Urinary bladder (tissue), 4 donors: Measurements from ENCODE around the gene CNOT6L. TPM values are rescaled to one million over a fixed set of nuclear protein-coding genes. Genes with fewer than 3 reads are reported as not detected.
A peak's percentile ranks its signal among the peaks of the same experiment; 100 is the strongest.

Experiments
- DNase-seq: peaks from one replicate; pipeline ENCODE4 v3.0.0-alpha.2; 2015; ENCODE audit errors: extremely low spot score
- H3K27ac ChIP-seq: one replicate; pipeline ENCODE4 v1.5.1; 2013; ENCODE audit warnings: low read depth, mild to moderate bottlenecking, moderate library complexity
- H3K36me3 ChIP-seq: one replicate; pipeline ENCODE4 v1.6.1; 2013; ENCODE audit warnings: mild to moderate bottlenecking, moderate library complexity; ENCODE audit not compliant: insufficient read depth
- H3K4me1 ChIP-seq: one replicate; pipeline ENCODE4 v1.6.1; 2013; ENCODE audit warnings: mild to moderate bottlenecking, moderate library complexity; ENCODE audit not compliant: insufficient read depth
- H3K4me3 ChIP-seq: one replicate; pipeline ENCODE4 v1.5.1; 2013; ENCODE audit warnings: low read depth, low read length
- WGBS: extraction: QIAGEN DNeasy Blood & Tissue Kit; methylation state at CpG from one replicate; pipeline ENCODE4 v1.1.7; 2013; 5-methylcytosine and 5-hydroxymethylcytosine counted together
- polyA plus RNA-seq: library from polyadenylated mRNA; stranded (reverse); fragments of 200-250 nt; gene quantifications from one replicate; pipeline ENCODE4 v1.2.3, GENCODE V29; 2013
- total RNA-seq: library from RNA; depleted of rRNA; stranded (reverse); fragments of >200 nt; gene quantifications from one replicate; pipeline ENCODE4 v1.2.3, GENCODE V29; 2014
- donor health status: healthy with polysubstance abuse.
- donor health status: healthy.

Gene CNOT6L
- total and polyA plus RNA-seq, 2 donors: 11.8 to 51.7 TPM

DNA sequence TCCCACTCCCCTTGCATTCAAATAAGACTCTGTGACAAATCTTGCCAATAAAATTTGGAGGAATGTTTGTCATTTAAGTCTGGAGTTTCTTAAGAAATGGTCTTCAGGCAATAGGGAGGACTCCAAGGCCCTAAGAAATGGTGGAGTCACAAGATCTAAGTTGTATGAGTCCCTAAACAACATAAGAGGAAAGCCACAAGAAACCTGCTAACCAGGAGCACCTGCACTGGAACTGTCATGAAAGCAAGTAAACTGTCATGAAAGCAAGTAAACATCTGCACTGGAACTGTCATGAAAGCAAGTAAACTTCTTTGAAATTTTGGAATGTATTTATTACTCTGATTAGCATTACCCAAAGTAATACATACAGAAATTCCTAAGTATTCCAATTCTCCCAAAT, 3.5 kb downstream of the CNOT6L start:
- no peak for DNase-seq
- H3K4me3 ChIP-seq: no peak overlapping the region
- H3K36me3 ChIP-seq: no peaks in the 10 kb centered on the region
- H3K4me1 ChIP-seq: no peaks in the 10 kb centered on the region
- H3K27ac ChIP-seq: no peak overlapping the region

GRCh38 chr4:77805840-77806239, 13.3 kb downstream of the CNOT6L start:
- DNase-seq: no peak
- WGBS: 90% methylated on average over 8 of the region's 8 CpGs
- Histone ChIP-seq H3K4me3 (no peak overlapping the region), H3K27ac (no peak overlapping the region), H3K4me1 (peaks cover 2% of the 10 kb centered on the region), H3K36me3 (no peaks in the 10 kb centered on the region)

DNA sequence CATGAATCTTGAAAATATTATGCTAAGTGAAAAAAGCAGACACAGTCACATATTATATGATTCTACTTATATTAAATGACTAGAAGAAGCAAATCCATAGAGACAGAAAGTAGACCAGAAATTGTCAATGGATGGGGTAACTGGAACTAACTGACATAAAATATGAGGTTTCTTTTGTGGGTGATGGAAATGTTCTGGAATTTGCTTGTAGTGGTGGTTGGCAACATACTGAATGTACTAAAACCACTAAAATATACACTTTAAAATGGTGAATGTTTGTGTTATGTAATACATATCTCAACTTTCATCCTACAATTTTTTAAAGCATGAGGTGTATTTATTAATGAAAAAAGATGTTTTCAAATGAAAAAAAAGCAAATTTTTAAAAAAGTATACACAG, 14.7 kb downstream of the CNOT6L start:
- H3K4me1 ChIP-seq: peaks cover 3% of the 10 kb centered on the region
- no peaks in the 10 kb centered on the region for H3K36me3 ChIP-seq
- H3K27ac ChIP-seq: no peak overlapping the region
- no peak for DNase-seq
- H3K4me3 ChIP-seq: no peak overlapping the region

GRCh38 chr4:77802402-77802801, 16.8 kb downstream of the CNOT6L start:
- DNase-seq: no peak
- no peak overlapping the region for H3K27ac ChIP-seq
- peaks cover 3% of the 10 kb centered on the region for H3K4me1 ChIP-seq
- H3K4me3 ChIP-seq: no peak overlapping the region
- H3K36me3 ChIP-seq: no peaks in the 10 kb centered on the region

DNA sequence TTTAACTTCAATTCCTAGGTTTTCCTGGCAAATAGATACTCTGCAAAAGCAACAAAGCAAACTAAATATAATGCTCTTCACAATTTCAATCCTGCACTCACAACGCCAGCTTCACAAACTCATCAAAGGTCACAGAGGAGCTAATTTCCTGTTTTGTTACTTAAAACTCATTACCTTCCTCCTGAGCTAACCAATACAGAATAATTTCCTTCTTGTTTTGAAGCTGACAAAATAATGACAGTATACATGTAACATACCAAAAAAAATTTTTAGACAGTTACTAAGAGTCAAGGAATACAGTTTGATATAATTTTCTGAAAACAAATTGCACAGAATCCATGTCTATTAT, 17.9 kb downstream of the CNOT6L start:
- peak overlapping the region; percentile 67 for H3K27ac ChIP-seq
- no peaks in the 10 kb centered on the region for H3K36me3 ChIP-seq
- 67% methylated on average over 1 of the region's 1 CpG for WGBS
- H3K4me1 ChIP-seq: peaks cover 3% of the 10 kb centered on the region
- H3K4me3 ChIP-seq: no peak overlapping the region
- no peak for DNase-seq

DNA sequence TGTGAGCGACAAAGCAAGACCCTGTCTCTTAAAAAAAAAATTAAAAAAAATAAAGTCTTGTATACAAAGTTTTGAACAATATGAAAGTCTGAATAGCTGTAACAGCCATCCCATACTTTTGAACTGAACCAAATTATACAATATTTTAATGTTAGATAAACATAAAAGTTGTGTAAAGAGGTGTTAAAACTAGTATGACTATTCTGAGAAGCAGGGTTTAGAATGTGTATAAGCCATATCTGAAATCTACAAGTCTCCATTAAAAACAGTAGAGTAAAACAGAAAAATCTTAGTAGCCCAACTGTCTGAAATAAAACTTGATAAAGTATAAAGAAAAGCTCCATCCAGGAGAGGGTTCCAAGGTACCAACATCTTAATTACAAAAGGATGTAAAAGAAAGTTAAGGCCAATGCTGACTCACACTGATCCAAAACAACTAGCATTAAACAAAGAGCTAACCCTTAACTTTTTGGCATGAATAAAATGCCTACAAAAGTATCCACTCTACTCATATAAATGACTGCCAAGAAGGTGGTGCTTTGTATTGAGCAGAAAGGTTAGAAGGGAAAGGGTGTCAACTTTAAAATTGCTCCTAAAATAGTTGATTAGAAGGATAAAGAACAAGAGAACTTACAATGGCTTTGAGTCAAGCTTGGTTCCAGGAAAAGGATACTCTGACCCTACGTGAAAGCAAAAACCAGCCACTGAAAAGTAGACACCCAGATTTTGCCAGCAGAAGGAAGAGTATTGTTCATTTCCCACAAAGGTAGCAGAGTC, 18.5 kb downstream of the CNOT6L start:
- Histone ChIP-seq H3K4me1 (peaks cover 3% of the 10 kb centered on the region), H3K27ac (peak overlapping the region; percentile 67), H3K4me3 (no peak overlapping the region), H3K36me3 (no peaks in the 10 kb centered on the region)
- DNase-seq: no peak
- 54% methylated on average over 2 of the region's 2 CpGs for WGBS

DNA sequence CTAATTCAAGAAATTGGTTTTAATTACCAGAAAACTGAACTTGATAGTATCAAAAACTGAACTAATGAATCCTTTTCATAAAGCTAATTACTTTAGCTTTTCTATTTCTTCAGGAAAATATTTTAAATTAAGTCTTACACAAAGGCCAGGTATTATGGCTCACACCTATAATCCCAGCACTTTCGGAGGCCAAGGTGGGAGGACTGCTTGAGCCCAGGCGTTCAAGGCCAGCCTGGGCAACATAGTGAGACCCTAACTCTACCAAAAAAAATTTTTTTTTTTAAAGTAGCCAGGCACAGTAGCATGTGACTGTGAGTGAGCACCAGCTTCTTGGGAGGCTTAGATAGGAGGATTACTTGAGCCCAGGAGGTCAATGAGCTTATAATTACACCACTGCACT, 19.1 kb downstream of the CNOT6L start:
- Histone ChIP-seq H3K4me3 (no peak overlapping the region), H3K27ac (no peak overlapping the region), H3K4me1 (peaks cover 3% of the 10 kb centered on the region), H3K36me3 (no peaks in the 10 kb centered on the region)
- WGBS: 98% methylated on average over 2 of the region's 2 CpGs
- DNase-seq: no peak

- DNase-seq: no peak
- H3K4me3 ChIP-seq: no peak overlapping the region
- H3K4me1 ChIP-seq: peaks cover 3% of the 10 kb centered on the region
- H3K36me3 ChIP-seq: no peaks in the 10 kb centered on the region
- 91% methylated on average over 5 of the region's 5 CpGs for WGBS
- no peak overlapping the region for H3K27ac ChIP-seq
These were observed 20.8 kb downstream of the CNOT6L start for GRCh38 chr4:77798385-77798784.

- H3K36me3 ChIP-seq: no peaks in the 10 kb centered on the region
- no peak overlapping the region for H3K4me3 ChIP-seq
- H3K4me1 ChIP-seq: peaks cover 3% of the 10 kb centered on the region
- no peak for DNase-seq
- no peak overlapping the region for H3K27ac ChIP-seq
These were observed 21.9 kb downstream of the CNOT6L start for GRCh38 chr4:77797239-77797638.

DNA sequence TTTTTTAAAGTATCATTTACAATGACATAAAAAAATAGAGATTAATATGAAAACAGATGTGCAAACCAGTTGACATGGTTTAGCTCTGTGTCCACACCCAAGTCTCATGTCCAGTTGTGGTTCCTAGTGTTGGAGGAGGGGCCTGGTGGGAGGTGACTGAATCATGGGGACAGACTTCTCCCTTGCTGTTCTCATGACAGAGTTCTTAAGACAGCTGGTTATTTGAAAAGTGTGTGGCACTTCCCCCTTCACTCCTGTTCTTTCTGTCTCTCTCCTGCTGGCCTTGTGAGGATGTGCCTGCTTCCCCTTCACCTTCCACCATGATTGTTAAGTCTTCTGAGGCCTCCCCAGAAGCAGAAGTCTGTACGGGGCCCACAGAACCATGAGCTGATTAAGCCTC, 23.8 kb downstream of the CNOT6L start:
- WGBS: 89% methylated on average over 1 of the region's 1 CpG

DNA sequence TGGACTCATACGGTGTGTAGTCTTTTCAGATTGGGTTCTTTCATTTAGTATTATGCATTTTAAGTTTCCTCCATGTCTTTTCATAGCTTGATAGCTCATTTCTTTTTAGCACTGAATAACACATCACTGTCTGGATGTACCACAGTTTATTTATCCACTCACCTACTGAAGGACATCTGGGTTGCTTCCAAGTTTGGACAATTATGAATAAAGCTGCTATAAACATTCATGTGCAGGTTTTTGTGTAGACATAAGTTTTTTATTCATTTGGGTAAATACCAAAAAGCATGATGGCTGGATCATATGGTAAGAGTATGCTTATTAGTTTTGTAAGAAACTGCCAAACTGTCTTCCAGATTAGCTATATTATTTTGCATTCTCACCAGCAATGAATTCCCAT, 29.0 kb downstream of the CNOT6L start:
- DNase-seq: no peak
- H3K4me1 ChIP-seq: no peaks in the 10 kb centered on the region
- 91% methylated on average over 1 of the region's 1 CpG for WGBS

More for the DNA sequence above, 23.8 kb downstream of the CNOT6L start:
- no peak overlapping the region for H3K27ac ChIP-seq
- H3K4me1 ChIP-seq: no peaks in the 10 kb centered on the region
- DNase-seq: no peak
- no peaks in the 10 kb centered on the region for H3K36me3 ChIP-seq
- H3K4me3 ChIP-seq: no peak overlapping the region

DNA sequence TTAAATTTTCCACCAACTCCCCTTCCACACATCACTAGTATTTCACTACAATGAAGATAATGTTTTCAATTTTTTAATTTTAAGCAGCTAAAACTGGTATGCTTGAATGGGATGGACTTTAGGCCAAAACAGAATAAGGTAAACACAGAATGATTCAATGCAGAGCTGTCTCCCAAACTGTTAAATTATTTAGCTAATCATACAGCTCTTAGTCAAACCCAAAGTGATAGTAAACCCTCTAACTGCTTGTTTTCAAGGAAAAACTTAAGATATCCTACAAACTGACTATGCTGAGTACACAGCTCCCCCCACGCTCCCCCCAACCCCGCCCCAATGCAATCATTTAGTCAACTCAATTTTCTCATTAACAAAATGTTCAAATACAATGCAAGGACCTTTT, 30.2 kb downstream of the CNOT6L start:
- DNase-seq: no peak
- Histone ChIP-seq H3K36me3 (no peaks in the 10 kb centered on the region), H3K27ac (no peak overlapping the region), H3K4me1 (no peaks in the 10 kb centered on the region), H3K4me3 (no peak overlapping the region)
- WGBS: 93% methylated on average over 2 of the region's 2 CpGs

More for the DNA sequence above, 29.0 kb downstream of the CNOT6L start:
- no peak overlapping the region for H3K27ac ChIP-seq
- H3K4me3 ChIP-seq: no peak overlapping the region
- no peaks in the 10 kb centered on the region for H3K36me3 ChIP-seq

- WGBS: 75% methylated on average over 3 of the region's 3 CpGs
These were observed 31.2 kb downstream of the CNOT6L start for GRCh38 chr4:77787969-77788368.

DNA sequence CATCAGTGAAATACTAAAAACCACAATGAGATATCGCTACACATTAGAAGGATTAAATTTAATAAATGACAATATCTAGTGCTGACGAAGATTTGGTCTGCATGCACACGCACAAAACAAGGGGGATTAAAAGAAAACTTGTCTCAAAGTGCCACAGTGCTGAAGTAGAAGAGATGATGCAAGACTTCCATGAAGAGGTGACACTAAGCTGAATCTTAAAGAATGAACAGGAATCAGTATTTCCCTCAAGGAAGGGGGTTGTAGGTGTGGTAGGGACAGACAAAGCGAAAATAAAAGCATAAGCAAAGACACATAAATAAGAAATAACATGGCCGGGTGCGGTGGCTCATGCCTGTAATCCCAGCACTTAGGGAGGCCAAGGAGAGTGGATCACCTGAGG, 33.5 kb downstream of the CNOT6L start:
- Histone ChIP-seq H3K4me1 (no peaks in the 10 kb centered on the region), H3K36me3 (no peaks in the 10 kb centered on the region)
- 96% methylated on average over 6 of the region's 6 CpGs for WGBS

More at GRCh38 chr4:77787969-77788368, 31.2 kb downstream of the CNOT6L start:
- Histone ChIP-seq H3K4me3 (no peak overlapping the region), H3K4me1 (no peaks in the 10 kb centered on the region), H3K36me3 (no peaks in the 10 kb centered on the region), H3K27ac (no peak overlapping the region)
- no peak for DNase-seq

DNA sequence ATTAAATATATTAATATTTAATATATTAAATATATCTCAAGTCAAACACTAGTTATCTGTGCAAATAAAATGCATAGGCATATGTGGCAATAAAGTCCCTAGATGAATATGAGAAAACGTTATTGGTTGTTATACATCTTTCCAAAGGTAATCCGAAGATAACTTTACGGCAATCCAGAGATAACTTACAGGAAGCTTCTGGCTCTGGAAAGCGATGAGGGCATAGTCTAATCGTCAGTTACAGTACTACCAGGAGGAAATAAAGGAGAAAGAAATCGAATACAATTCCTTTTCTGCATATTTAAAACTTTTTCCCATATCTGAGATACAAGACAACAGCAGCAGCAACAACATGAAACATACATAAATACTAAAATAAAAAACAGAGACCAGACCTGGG, 35.3 kb downstream of the CNOT6L start:
- Histone ChIP-seq H3K27ac (no peak overlapping the region), H3K4me3 (no peak overlapping the region), H3K4me1 (no peaks in the 10 kb centered on the region), H3K36me3 (no peaks in the 10 kb centered on the region)
- DNase-seq: no peak
- WGBS: 71% methylated on average over 6 of the region's 6 CpGs

More for the DNA sequence above, 33.5 kb downstream of the CNOT6L start:
- DNase-seq: no peak
- no peak overlapping the region for H3K27ac ChIP-seq
- no peak overlapping the region for H3K4me3 ChIP-seq
